Measurements from ENCODE around the gene POLL. TPM values are rescaled to one million over a fixed set of nuclear protein-coding genes. Genes with fewer than 3 reads are reported as not detected.

Gene POLL
- total RNA-seq, 1 experiment from 2014 or later, result 30.3 TPM

GRCh38 chr10:101529207-101529606 is 58.9 kb downstream of the POLL start:
- no peak for TF ChIP-seq EZH2 (IDR thresholded peaks at IDR 0.05; ENCODE audit: low read depth)
- no peak for TF ChIP-seq CTCF (conservative IDR thresholded peaks at IDR 0.05)
- DNase-seq, result no peak
- POLR2A ChIA-PET (ENCODE audit: unreplicated experiment), result no interaction called here

More at GRCh38 chr10:101529207-101529606, 58.9 kb downstream of the POLL start:
- Histone ChIP-seq H3K4me2 (no peak overlapping the region), H3K9me3 (ENCODE audit: insufficient read depth, low read depth) (no peaks in the 10 kb centered on the region), H3K36me3 (ENCODE audit: low read depth) (no peaks in the 10 kb centered on the region; the same call in 1 of the 2 replicates), H3F3A (ENCODE audit: insufficient read depth, low read depth) (no peaks in the 10 kb centered on the region), H3K27ac (no peak overlapping the region), H3K79me2 (ENCODE audit: low read depth) (no peaks in the 10 kb centered on the region), H3K9me2 (ENCODE audit: insufficient read depth) (no peaks in the 10 kb centered on the region), H3K4me1 (replicated peaks; ENCODE audit: insufficient read depth) (no peaks in the 10 kb centered on the region), H3K27me3 (ENCODE audit: insufficient read depth, low read depth) (no peaks in the 10 kb centered on the region), H4K20me1 (ENCODE audit: insufficient read depth) (no peaks in the 10 kb centered on the region), H2AFZ (no peak overlapping the region), H3K4me3 (no peak overlapping the region)
- CTCF ChIA-PET, result interaction anchor here (0.6 kb wide), 1 partner anchor 954 kb away, joined by 3 read pairs; no protein-coding TSS in a partner anchor
- BruUV-seq (replicated peaks), result no TSS peak
- intact Hi-C loops (cut with micrococcal nuclease; ENCODE audit: unreplicated experiment), result no loop called here

Small RNAs within 50 kb of the gene (microRNA-seq; reads per million reads assigned to microRNA genes)
- gene MIR3158-1 (ENCODE audit: borderline number of aligned reads, borderline replicate concordance) (not detected), gene MIR3158-2 (ENCODE audit: borderline number of aligned reads, borderline replicate concordance) (not detected)

Other genes starting within 250 kb of the POLL start
- 14.1 and 15.6 TPM in 2 replicates for gene BTRC, start 234.1 kb downstream of the POLL start, total RNA-seq (2021)
- 20.3 and 21.5 TPM in 2 replicates for gene DPCD, start 64 bp upstream of the POLL start, total RNA-seq (2021)
- gene FBXW4, start 106.9 kb upstream of the POLL start, total RNA-seq (2021), result 34.9 and 38.2 TPM in 2 replicates
- not detected in 2 replicates for gene FGF8, start 187.9 kb upstream of the POLL start, total RNA-seq (2021)
- 36.1 and 43.6 TPM in 2 replicates for gene NPM3, start 195.2 kb upstream of the POLL start, total RNA-seq (2021)
- gene OGA, start 230.2 kb upstream of the POLL start, total RNA-seq (2021), result 79.8 and 82.0 TPM in 2 replicates

Measured in PC-9 (cell line).